GM19193 (cell line): Measurements from ENCODE around the gene CDYL.

ENCODE experiments used
- POLR2A ChIP-seq: IDR thresholded peaks from 4 replicates; pipeline ENCODE4 v1.6.1; 2011; ENCODE audit not compliant: insufficient read depth, insufficient read length; ENCODE audit errors: extremely low read depth

The CDYL gene

DNA sequence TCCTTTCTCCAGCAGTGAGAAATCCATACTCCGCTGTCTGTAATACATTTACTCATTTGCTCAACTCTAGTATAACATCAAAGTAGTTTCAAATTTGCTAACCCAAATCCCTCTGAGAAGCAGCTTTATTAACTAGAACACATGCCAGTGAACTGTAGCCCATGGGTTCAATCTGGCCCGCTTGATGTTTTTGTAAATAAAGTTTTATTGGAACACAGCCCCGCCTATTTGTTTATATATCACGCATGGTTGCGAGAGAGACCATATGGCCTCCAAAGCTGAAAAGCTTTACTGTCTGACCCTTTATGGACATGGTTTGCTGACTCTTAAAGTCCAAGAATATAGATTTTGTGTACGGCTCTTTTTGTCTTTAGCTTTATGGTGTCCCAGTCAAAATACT lies 32.2 kb downstream of the CDYL start:
- TF ChIP-seq POLR2A, result no peak

DNA sequence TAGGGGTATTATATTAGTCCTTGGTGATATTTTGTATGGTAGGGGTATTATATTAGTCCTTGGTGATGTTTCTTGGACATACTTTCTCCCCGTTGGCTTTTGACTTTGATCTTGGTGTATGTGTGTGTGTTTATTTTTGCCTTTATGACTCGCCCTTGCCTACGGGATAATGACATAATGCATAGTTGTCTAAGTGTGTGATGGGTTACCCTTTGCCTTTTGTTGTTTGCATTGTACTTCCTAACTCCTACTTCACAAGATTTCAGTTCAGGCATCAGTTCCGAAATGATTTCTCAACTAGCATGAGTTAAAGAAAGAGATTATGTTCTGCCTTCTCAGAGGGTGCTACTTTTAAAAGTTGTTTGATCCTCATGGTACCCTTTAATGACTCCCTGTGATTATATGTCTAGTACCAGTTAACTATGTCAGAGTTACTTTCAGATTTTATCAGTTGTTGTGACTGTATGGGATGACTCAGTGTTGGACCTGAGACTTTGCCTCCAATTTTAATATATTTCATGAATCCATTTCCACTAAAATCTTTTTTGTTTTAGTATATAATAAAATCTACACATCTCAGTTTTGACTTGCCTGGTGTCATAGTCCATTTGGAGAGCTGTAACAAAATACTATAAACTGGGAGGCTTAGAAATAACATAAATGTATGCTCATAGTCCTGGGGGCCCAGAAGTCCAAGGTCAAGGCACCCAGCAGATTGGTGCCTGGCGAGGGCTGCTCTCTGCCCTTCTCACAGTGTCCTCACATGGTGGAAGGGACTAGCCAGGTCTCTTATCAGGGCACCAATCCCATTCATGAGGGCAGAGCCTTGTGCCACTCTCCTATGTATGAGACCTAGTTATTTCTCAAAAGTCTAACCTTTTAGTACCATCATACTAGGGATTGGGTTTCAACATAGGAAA lies 34.1 kb downstream of the CDYL start:
- TF ChIP-seq POLR2A, result no peak

DNA sequence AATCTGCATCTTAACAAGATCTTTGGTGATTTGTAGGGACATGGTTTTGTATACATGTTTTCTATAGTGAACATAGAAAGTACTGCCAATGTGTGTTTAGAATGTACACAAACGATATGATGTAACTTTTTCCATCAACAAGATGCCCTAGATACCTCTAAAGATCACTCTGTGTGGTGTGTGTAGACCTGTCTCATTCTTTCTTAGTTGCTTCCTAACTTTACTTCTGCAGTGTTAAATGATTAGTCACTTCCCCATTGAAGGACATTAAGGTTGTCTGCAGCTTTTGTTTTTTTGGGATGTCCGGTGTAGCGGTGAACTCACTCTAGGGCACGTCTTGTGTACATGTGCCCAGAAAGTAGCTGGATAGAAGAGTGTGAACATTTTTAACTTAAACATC lies 35.9 kb downstream of the CDYL start:
- TF ChIP-seq POLR2A, result no peak

DNA sequence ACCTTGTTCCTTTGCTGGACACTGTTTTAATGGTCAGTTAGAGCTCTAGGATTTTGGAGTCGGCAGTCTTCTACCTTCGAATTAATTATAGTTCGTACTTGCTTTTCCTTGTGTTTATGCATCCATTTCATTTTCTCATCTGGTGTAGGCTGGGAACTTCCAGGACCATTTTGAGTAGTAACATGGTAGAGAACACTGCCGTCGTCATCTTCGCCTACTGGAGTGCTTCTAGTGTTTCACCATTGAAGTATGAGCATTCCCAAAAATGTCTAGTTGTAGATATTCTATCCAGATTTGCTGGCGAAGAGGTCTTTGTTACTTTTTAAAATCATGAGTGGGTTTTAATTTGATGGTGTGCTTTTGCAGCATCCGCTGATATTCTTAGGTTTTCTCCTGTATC lies 36.9 kb downstream of the CDYL start:
- no peak for TF ChIP-seq POLR2A

DNA sequence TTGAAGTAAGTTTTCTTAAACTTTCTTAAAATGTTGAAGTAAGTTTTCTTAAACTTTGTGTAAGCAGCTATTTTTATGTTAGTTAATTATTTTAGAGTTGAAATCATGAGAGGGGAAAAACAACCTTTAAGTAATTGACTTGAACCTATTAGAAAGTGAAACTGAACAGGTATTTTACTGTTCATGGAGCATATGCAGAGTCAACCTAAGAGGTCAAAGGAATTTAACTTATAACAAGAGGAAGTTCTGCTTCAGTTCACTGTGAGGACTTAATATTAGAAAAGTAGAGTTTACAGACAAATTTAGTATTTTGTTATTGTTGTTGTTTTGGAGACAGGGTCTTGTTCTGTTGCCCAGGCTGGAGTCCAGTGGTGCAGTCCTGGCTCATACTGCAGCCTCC lies 38.0 kb downstream of the CDYL start:
- TF ChIP-seq POLR2A, result no peak

DNA sequence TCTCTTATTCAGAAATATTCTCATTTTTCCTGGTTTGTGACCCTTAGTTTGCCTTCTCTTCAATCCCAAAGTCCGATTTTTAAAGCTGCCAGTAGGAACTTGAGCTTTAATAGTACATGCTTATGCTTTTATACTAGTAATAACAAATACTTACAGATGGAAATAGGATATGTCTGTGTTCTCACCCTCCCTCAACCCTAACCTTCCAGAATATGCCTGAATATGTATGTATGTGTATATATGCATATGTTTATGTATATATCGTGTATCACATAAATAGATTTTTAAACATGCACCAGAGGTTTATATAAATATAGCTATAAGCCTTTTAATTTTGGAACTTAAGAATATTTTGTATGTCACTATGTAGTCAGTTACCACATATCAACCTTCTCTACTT lies 38.8 kb downstream of the CDYL start:
- TF ChIP-seq POLR2A, result no peak

DNA sequence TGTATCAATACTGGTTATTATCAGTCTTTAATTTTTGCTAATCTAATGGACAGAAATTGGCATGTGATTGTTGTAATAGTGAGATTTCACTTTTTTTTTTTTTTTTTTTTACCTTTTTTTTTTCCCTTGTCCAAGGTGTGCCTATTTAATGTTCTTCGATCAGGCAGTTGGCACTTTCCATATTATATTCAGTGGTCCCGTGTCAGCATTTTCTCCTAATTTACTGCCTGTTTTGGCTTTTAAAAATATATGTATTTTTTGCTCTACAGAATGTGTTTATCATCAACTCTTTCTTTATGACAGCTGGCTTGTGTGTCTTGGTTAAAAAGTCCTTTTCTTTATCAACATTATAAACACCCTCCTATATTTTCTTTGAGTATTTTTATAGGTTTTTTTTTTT lies 39.4 kb downstream of the CDYL start:
- TF ChIP-seq POLR2A, result no peak

DNA sequence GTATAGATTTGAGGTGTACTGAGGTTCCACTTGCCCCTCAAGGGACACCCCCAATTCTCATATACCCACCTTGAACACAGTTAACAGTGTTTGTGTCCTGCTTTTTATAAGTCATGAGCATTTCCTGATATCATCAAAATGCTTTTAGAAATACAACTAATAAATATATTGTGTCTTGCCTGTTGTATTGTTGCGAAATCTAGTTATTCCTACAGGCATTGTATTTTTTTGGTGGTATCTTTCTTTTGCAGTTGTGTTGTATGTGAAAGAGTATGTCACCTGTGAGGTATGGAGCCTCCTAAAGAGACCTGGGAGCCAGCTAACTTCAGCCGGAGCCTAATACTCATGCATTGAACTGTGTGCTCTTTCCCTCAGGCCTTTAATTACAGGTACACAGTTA lies 40.7 kb downstream of the CDYL start:
- no peak for TF ChIP-seq POLR2A

DNA sequence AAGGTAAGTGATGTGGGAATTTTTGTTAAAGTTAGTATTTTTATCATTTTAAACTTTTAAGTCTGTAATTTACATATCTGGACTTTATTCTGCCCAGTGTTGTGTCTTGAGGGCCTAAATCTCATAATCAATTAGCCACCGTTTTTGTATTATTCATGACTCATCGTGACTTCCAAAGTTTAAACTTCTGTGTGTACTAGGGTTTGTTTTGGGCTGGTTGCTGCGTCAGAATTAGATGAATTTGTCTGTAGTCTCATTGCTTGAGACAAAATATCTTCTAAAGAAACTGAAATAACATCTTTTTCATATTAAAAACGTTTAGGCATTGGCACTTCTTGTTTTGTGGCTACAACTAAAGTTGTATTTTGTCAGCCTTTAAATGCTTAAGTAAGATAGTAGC lies 41.3 kb downstream of the CDYL start:
- TF ChIP-seq POLR2A, result no peak

DNA sequence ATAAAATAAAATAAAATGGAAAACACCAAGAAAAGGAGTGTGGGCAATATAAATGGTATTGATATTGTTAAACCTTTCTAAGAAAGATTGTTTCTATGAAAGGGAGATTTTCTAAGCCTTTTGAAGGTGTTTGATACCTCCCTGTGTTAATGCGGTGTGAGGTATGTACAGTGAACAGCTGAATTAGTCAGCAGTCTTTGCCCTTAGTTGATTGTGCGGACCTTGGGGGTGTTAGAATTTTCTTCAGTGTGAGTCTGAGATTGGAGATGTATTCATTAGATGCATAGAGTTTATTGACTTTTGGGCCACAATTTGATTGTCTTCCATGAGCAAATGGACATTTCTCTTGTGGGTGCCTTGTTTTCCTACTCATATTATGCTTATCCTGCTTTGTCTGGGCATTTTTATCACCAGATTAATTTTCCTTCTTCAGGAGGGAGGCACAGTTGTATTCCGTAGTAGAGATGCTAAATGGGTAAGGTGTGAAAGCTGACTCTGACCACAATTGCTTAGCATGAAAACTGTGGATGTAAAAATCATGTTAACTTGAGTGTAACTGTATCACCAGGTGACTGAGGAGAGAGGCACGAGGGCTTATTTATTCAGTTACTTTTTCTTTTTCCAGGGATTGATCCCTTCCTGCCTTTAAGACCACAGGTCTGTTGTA lies 42.2 kb downstream of the CDYL start:
- TF ChIP-seq POLR2A, result no peak

DNA sequence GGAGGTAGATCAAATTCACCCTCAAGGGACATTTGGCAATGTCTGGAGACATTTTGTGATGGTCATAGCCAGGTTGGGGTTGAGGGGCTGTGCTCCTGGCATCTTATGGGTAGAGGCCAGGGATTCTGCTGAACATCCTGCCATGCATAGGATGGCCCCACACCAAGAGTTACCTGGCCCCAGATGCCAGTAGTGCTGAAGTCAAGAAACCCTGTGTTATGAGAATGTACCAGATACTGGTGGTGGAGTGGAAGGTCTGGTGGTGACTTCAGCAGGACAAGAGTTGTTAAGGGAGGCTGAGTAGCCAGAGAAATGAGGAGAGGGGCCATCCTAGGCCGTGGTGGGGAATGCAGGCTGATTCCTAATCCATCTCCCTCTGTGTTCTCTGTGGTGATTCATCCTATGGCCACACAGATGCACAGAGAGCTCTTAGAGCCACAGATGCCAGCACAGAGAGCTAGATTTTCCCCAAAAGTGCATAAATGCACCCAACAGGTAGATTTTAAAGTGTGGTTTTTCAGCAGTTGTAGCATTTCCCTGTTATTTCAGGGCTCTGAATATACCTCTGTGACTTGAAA lies 43.6 kb downstream of the CDYL start:
- TF ChIP-seq POLR2A, result no peak

DNA sequence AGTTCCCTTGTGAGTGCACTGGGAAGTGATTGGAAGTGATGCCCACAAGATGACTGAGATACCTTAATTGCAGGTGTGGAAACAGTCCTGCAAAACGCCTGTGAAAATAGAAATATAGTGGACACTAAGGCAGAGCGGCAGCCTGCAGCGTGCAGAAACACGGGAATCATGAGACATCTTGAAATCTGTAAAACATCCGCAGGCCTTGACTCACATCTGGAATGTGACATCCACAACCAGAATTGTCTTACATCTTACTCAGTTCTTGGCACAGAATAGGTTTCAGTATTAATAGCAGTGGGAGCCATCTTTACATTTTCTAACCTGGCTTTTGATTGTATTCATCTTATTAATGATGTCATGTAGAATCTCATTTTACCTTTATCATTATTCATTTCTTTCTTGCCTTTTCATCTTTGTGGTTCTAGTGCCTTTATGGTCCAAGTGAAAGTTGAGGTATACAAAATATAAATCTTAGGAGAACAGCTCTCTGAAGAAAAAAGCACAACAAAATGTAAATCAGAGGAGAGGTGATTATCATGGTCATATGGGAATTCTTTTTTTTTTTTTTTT lies 44.6 kb downstream of the CDYL start:
- no peak for TF ChIP-seq POLR2A

DNA sequence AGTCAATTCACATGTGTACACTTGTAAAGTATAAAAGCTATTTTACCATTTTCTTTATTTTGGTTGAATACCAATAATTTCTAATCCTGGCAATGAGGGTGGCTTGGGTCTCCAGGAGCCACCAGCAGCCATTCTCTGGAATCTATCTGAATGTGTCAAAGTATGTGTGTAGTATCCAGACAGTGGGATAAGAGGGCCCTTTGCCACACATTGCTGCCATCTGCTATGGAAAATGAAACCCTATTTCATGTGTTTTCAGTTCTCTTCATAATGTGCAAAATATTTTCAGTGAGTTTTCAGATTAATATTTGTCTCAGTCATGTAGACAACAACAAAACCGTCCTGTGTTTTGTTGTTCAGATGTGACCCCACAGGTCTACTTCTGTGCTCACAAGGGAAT lies 46.3 kb downstream of the CDYL start:
- no peak for TF ChIP-seq POLR2A

DNA sequence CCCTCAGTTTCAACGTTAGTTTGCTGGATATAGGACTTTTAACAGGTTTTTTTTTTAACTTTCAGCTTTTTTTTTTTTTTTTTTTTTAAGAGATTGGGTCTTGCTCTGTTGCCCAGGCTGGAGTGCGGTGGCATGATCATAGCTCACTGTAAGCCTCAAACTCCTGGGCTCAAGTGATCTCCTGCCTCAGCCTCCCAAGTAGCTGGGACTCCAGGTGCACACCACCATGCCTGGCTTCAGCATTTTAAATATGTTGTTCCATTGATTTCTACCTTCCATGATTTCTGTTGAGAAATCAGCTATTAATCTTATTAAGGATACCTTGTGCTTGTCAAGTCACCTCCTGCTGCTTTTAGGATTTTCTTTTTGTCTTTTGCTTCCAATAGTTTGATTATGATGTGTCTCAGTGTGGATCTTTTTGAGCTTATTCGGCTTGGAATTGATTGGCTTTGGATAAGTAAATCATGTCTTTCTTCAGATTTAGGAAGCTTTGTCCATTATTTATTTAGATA lies 52.0 kb downstream of the CDYL start:
- no peak for TF ChIP-seq POLR2A

DNA sequence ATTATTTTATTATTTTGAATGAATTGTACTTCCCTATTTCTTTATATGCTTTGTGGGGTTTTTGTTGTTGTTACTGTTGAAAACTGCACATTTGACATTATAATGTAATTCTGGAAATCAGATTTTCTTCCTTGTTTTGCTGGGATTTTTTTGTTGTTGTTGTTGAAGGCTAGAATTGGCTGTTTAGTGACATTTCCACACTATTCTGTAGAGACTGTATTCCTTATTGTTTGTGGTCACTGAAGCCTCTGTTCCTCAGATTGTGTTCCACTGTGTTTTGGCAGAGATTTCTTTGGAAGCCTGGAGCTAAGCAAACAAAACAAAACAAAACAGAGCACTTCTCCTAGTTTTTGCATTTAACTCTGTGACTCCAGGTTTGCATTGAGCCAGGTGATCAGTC lies 52.9 kb downstream of the CDYL start:
- no peak for TF ChIP-seq POLR2A
